Caki2 (cell line): ENCODE measurements around the gene WASF2. TPM values are rescaled to one million over a fixed set of nuclear protein-coding genes. Genes with fewer than 3 reads are reported as not detected.
"Not testable (repeated sequence)": the region's sequence is repeated elsewhere in the genome, so short reads cannot be mapped to it uniquely, and the experiment has no call there.

Source experiments
- DNase-seq: peaks from one replicate; pipeline ENCODE4 v3.0.0-alpha.2; 2015; ENCODE audit warnings: low read depth
- in situ Hi-C: cut with HindIII; loops from 2 replicates; pipeline ENCODE4 v1.10.0; 2016; ENCODE audit warnings: low sequenced_read_pairs, low pct_unique_long_range_greater_than_20kb, mixed read lengths
- total RNA-seq: library from RNA; depleted of rRNA; stranded (reverse); fragments of >200 nt; shearing (Covaris generic); gene quantifications from 2 replicates; pipeline ENCODE4 v1.2.3, GENCODE V29; 2014; ENCODE audit warnings: low replicate concordance

Gene WASF2
- total RNA-seq, 1 experiment from 2014 or later = 17.3 TPM

DNA sequence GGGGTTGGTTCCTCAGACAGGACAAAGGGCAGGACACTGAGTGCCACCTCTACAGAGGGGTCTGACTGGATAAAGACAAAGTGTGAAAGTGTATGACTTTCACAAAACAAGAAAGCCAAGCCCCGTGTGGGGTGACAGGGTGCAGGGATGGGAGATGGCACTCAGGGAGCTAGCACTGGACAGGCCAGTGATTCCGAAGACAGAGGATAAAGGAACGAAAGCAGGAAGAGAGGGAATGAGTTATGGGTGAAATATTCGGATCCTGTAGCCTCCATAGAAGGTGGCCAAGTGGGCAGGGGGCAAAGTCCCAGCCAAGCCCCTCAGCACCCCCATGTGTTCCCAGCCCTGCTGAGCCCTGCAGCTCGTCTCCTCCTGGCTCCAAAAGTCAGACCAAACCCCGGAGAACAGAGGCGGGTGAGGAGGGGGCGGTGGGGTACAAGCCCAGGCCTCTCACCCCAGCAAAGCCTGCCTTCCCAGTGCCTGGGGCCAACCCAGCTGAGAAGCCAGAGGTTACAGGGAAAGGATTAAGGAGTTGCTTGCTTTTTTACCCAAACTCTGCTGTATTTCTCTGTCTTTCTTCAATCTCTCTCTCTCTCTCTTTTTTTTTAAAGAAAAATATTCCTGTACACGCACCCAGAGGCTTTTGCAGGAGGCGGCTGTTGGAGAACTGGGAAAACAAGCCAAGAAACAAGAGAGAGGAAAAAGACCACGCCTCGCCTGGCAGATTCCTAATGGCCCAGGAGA, 14.0 kb upstream of the WASF2 start:
- in situ Hi-C loops = no loop called here
- no peak for DNase-seq

DNA sequence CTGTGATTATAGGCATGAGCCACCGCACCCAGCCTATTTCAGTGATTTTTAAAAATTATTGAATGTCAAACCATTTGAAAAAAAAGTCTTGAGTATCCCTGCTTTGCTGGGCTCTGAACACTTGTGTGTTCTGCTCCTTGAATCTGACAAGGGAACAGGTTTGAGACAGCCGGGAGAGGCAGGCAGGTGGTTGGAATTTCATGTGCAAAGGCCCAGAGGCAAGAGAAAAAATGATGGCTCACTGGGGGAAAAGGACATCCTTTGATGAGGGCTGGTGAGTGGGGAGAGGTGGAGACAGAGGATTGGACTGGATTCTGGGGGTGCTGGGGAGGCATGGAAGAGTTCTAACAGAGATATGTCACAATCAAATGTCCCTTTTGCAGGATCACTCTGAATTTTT, 13.1 kb upstream of the WASF2 start:
- no peak for DNase-seq
- in situ Hi-C loops = no loop called here

DNA sequence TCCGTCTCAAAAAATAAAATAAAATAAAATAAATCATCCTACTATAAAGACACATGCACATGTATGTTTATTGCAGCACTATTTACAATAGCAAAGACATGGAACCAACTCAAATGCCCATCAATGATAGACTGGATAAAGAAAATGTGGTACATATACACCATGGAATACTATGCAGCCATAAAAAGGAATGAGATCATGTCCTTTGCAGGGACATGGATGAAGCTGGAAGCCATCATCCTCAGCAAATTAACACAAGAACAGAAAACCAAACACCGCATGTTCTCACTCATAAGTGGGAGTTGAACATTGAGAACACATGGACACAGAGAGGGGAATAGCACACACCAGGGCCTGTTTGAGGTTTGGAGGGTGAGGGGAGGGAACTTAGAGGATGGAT, 11.2 kb upstream of the WASF2 start:
- in situ Hi-C loops, DNase-seq: not testable (repeated sequence)

DNA sequence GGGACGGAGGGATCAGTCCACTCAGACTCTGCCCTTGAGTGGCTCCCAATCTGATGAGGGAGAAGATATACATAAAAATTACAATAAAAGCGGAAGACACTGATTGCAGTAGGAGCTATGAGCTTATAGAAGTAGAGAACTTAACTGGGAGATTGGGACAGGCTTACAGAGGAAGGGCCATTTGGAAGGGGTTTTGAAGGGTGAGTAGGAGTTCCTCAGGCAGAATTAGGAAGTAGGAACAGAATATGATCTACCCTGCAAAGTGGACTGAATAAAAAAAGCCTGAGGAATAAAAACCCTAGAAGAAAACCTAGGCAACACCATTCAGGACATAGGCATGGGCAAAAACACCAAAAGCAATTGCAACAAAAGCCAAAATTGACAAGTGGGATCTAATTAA, 9.2 kb upstream of the WASF2 start:
- in situ Hi-C loops = no loop called here
- no peak for DNase-seq

DNA sequence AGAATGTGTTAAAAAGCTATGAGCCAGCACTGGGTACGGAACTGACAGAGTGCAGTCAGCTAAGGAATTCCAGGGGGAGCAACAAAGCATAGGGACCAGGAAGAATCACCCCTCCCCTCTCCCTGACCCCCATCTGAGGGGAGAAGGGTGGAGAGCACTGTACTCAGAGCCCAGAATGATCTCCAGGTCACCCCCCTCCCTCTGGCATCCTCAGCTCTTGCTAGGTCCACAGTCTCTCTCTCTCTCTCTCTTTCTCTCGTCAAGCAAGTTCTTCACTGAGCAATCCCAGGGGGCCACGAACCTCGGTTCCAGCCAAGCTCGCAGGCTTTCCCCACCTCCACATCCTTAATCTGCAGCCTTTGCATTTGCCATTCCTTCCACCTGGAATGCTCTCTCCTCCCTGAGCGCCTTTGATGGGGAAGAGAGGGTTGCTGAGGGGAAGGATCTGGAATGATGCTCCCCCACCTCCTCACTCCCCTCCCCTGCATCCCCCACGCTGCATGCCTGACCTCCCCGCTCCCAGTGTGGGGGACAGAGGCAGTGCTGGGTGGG, 6.7 kb upstream of the WASF2 start:
- in situ Hi-C loops = no loop called here
- DNase-seq = no peak

DNA sequence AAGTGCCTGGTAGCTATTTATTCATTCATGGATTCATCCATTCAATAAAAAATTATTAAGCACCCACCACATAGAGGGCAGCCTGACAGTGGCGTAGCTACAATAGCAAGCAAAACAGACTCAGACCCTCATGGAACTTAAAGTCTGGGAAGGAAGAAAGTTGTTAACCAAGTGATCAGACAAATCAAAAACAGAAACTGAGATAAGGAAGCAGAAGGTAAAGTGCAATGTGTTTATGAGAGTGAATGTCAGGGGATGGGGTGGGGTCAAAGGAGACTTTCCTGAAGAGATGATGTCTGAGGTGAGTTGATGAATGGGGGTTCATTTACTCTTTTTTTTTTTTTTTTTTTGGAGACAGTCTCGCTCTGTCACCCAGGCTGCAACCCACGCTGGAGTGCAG, 2.8 kb upstream of the WASF2 start:
- no peak for DNase-seq

DNA sequence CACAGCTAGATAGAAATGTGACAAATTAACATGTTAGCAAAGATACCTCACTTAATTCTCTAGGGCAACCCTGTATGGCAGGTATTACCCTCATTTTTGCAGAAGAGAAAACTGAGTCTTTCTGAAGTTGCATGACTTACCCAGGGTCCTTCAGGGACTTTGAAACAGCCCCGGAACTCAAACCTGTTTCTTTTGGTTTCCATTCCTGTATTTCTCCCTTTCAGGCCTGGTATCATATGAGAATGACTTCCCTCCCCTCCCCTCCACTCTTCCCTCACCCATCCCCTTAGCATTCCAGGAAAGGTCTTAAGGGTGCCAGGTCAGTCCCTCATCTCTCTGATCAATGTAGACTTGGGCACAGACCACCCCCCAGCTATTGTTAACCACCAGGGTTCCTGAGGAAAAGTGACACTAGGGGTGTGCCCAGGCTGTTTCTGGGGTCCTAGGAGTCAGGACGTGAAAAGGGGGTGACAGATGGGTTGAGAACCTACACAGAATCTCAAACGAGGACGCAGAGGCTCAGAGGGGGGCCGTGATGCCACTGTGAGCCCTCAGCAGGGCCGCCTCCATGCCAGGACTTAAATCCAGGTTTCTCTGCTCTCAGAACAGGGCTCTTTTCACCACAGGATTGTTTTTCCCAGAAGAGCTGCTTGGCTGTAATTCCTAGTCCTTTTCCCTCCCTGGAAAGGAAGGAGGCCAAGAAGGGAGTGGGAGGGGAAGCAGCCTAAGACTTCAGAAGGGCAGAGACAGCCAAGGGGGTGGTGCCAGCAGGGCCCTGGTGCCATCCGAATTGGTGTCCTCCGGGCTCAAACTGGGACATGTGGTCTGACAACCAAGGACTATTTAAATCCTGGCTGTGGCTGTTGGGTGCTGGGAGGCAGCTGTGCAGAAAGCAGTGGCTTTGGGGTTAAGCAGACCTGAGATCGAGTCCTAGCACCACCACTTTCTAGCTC, 2.1 kb upstream of the WASF2 start:
- DNase-seq = no peak
- in situ Hi-C loops = no loop called here

More for the DNA sequence above, 2.8 kb upstream of the WASF2 start:
- in situ Hi-C loops = no loop called here

DNA sequence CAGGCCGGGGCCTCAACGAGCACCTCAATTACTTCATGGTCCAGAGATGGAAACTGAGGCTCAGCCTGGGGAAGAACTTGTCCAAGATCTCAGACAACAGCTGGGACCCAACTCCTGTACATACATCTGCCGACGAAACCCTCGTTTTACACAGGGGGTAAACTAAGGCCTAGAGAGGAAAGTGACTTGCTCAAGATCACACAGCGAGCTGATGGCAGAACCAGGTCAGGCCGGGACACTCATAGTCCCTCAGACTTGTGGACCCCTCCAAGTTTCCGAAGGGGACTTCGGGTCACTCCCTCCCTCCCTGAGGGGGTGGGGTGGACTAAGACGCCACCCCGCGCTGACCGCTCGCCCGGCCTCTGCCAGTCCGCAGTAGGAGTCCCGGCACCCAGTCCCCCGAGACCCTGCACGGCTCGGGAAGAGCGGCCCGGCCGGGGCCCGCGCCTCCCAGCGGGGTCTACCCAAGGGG, 430 bp downstream of the WASF2 start:
- peak; percentile 62 for DNase-seq
- in situ Hi-C loops = no loop called here

DNA sequence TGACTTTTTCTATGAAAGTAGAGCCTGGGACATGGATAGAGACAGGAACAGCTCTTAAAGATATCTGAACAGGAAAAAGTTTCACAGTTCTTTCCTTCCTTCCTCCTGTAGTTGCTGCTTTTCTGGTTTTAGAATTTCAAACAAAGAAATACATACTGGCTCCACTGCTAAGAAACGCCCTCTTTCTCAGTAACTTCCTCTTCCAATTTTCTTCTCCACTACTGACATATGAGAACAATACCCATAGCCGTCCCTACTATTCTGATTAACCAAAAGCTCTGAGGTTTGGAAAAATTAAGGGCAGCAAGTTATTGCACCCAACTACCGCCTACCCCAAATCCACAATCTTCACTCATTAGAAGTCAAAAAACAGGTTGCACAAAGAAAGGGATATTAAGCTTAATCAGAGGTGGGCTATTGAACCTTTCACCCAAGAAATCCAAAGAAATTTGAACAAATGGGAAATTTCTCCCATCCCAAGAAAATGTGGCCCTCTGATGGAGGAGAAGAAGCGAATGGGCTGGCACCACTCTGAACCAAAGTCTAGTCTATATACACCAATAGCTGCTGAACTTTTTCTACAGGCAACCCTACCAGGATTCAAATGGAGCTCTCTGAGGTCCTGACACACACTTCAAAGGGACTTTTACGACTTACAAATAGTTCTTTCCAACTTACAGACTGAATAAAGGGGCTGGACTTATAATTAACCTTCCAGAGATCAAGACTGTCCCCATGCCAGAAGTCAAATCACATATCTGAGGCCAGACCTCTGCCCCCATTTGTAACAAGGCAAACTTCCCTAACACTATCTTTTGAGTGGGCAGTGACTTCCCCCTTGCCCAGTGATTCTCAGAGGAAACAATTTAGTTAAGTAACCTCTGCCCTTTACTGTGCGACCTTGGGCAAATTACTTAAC, 1.7 kb downstream of the WASF2 start:
- DNase-seq = peak; percentile 38
- in situ Hi-C loops = no loop called here

DNA sequence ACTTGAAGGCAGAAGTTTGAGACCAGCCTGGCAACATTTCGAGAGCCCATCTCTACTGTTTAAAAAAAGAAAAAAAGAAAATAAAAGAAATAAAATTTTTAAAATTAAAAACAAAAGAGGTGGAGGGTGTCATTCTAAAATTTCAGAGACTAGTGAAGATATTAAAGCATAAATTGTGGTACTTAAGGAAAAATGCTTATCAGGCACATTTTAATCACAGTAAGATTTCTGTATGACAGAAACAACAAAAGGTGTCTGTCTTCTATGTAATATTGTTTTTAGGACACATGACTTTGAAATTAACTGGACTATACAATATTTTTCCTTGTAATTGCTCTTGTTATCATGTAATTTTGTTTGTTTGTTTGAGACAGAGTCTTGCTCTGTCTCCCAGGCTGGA, 4.6 kb downstream of the WASF2 start:
- no peak for DNase-seq
- in situ Hi-C loops = no loop called here

DNA sequence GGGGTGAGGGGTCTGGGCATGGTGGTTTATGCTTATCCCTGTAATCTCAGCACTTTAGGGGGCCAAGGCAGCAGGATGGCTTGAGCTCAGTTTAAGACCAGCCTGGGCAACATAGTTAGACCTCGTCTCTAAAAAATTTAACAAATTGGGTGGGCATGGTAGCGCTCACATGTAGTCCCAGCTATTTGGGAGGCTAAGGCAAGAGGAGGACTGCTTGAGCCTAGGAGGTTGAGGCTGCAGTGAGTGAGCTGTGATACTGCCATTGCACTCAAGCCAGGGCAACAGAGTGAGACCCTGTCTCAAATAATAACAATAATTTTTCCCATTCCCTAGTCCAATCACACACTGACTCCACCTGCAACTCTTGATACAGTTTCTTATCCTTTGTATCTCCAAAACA, 6.3 kb downstream of the WASF2 start:
- no peak for DNase-seq
- in situ Hi-C loops = no loop called here

DNA sequence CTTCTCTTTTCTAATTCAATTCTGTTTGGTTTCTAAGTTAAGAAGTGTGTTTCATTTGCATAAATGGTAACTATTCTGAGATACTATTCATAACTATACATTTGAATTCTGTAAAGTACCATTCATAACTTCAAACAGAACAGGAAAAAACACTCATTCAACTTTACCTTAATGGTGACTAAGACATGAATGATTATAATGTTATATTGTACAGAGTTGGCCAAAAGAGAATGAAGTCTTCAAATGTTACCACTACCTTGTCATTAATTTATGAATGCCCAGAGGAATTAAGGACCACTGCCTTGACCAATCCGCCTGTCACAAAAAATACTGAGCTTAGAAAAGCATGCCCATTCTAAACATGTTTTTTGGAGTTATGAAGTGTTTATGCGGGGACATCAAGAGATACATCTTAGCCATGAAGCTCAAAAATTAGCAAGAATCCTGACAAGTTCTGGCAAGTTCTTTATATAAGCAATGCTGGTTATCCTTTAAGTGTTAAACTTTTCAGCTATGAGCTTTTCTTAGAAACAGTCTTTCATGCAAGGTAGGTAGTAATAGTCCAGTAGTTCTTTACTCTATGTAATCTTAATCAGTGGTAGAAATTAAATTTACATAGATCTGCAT, 7.9 kb downstream of the WASF2 start:
- no peak for DNase-seq
- in situ Hi-C loops = no loop called here

DNA sequence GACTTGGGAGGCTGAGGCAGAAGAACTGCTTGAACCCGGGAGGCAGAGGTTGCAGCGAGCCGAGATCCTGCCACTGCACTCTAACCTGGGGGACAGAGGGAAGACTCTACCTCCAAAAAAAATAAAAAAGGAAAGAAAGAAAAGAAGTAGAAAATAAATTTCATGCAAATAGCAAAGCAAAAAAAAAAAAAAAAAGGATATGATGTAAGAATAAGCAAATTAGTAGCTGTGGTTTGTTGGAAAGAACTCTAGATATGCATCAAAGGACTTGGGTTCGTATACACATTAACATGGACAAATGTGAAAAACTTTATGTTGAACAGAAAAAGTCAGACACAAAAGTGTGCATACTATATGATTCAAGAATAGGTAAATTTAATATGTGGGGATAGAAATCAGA, 11.9 kb downstream of the WASF2 start:
- no peak for DNase-seq
- in situ Hi-C loops = no loop called here

DNA sequence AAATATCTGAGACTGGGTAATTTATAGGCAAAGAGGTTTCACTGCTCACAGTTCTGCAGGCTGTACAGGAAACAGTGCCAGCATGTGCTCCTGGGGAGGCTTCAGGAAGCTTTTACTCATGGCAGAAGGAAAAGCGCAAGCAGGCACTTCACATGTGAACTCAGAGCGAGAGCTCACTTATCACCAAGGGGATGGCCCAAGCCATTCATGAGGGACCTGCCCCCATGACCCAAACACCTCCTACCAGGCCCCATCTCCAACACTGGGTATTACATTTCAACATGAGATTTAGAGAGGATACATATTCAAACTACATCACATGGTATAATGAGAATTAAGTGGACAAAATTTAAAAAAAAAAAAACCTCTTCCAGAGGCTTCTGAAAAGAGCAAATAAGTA, 13.7 kb downstream of the WASF2 start:
- in situ Hi-C loops = no loop called here
- DNase-seq = no peak

DNA sequence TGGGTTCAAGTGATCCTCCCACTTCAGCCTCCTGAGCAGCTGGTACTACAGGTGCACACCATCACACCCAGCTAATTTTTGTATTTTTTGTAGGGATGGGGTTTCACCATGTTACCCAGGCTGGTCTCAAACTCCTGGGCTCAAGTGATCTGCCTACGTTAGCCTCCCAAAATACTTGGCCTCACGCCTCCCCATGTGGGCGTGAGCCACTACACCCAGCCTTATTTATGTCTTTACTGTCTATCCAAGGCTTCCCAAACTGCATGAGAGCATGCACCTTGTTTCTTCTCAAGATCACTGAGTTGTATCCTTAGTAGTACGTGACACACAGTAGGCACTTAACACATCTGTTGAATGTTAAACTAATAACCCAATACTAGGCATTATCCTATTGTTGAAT, 14.2 kb downstream of the WASF2 start:
- in situ Hi-C loops = no loop called here
- DNase-seq = no peak

DNA sequence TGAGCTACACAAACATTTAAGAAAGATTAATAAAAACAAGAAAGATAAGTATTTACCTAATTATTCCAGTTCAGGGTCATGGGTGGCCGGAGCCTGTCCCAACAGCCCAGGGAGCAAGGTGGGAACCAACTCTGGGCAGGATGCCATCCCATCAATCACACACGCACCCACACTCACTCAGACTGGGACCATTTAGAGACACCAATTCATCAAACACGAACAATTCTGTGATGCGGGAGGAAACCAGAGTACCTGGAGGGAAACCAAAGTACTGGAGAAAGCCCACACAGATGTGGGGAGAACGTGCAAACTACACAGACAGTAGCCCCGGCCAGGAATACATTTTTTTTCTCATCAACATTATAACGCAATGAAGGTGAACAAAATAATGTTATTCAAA, 16.2 kb downstream of the WASF2 start:
- no peak for DNase-seq
- in situ Hi-C loops = no loop called here

DNA sequence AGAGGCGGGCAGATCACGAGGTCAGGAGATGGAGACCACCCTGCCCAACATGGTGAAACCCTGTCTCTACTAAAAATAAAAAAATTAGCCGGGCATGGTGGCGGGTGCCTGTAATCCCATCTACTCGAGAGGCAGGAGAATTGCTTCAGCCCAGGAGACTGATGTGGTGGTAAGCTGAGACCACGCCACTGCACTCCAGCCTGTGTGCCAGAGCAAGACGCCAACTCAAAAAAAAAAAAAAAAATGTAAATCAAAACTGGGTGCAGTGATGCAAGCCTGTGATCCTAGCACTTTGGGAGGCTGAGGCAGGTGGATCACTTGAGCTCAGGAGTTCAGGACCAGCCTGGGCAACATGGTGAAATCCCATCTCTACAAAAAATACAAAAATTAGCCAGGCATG, 17.9 kb downstream of the WASF2 start:
- DNase-seq, in situ Hi-C loops: not testable (repeated sequence)

DNA sequence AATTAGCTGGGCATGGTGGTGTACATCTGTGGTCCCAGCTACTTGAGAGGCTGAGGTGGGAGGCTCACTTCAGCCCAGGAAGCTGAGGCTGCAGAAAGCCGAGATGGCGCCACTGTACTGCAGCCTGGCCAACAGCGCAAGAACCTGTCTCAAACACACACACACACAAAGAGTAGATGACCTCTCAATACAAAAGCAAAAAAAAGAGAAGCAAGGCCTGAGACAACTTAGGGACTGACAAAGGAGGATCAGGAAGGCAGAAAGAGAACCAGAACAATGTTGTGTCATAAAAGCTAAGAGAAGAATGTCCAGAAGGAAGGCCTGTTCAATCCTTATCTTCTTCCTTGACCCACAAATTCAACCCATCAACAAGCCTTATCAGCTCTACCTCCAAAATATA, 18.5 kb downstream of the WASF2 start:
- in situ Hi-C loops = no loop called here
- no peak for DNase-seq
